IMR-90 (cell line): ENCODE results near the gene LPAR5. TPM values are rescaled to one million over a fixed set of nuclear protein-coding genes. Genes with fewer than 3 reads are reported as not detected.

Source experiments
- ATAC-seq: fragments of 200-7000 bp; cut with Tn5 transposase; 2 replicates; pipeline ENCODE4 v1.9.1; 2020; ENCODE audit warnings: low read depth, mild to moderate bottlenecking, moderate library complexity
- BruUV-seq: library from RNA; stranded (reverse); fragments of 400-500 nt; replicated peaks from 2 replicates; lab custom pipeline; 2021; lab: Mats Ljungman, UMichigan
- CTCF ChIA-PET: fragments of 300-600 bp; formaldehyde crosslinking; extraction: SDS; loops from one replicate; lab custom pipeline; 2021; ENCODE audit warnings: antibody characterized with exemption; lab: Yijun Ruan, JAX
- POLR2A ChIA-PET: fragments of 300-600 bp; sonication (Branson Sonifier 250); formaldehyde crosslinking; loops from one replicate; lab custom pipeline; 2022; ENCODE audit warnings: antibody characterized with exemption; ENCODE audit not compliant: unreplicated experiment; lab: Charles Lee
- DNase-seq: peaks from one replicate; pipeline ENCODE4 v3.0.0; 2013
- H2AFZ ChIP-seq: replicated peaks from 2 replicates; pipeline ENCODE3; 2013; ENCODE audit warnings: low read length, mild to moderate bottlenecking; ENCODE audit not compliant: poor library complexity
- H2AK5ac ChIP-seq: 2 replicates; pipeline ENCODE4 v1.6.1; 2013; ENCODE audit warnings: low read depth, low read length, inconsistent platforms
- H2AK9ac ChIP-seq: replicated peaks from 2 replicates; pipeline ENCODE3; 2013; ENCODE audit warnings: mild to moderate bottlenecking, low read depth, low read length, moderate library complexity; ENCODE audit not compliant: poor library complexity
- H2BK120ac ChIP-seq: 2 replicates; pipeline ENCODE4 v1.6.1; 2013; ENCODE audit warnings: low read depth, low read length, inconsistent platforms
- H2BK15ac ChIP-seq: 3 replicates; pipeline ENCODE4 v1.6.1; 2013; ENCODE audit warnings: low read depth, low read length, inconsistent platforms
- H2BK20ac ChIP-seq: 2 replicates; pipeline ENCODE4 v1.6.1; 2013; ENCODE audit warnings: low read depth, mild to moderate bottlenecking, inconsistent platforms, low read length, moderate library complexity
- H2BK5ac ChIP-seq: 2 replicates; pipeline ENCODE4 v1.6.1; 2013; ENCODE audit warnings: mild to moderate bottlenecking, low read depth, low read length, inconsistent platforms; ENCODE audit not compliant: poor library complexity, severe bottlenecking
- H3K14ac ChIP-seq: replicated peaks from 2 replicates; pipeline ENCODE4 v1.6.1; 2013; ENCODE audit warnings: low read depth, low read length, inconsistent platforms
- H3K18ac ChIP-seq: 2 replicates; pipeline ENCODE4 v1.6.1; 2013; ENCODE audit warnings: low read depth, low read length, control low read depth
- H3K23ac ChIP-seq: 2 replicates; pipeline ENCODE4 v1.6.1; 2013; ENCODE audit warnings: low read depth, low read length, inconsistent platforms
- H3K27ac ChIP-seq: 2 replicates; pipeline ENCODE4 v1.5.1; 2013; ENCODE audit warnings: mild to moderate bottlenecking, control low read depth, low read length; ENCODE audit not compliant: insufficient read depth
- H3K27me3 ChIP-seq: 2 replicates; pipeline ENCODE4 v1.6.1; 2013; ENCODE audit warnings: low read length; ENCODE audit not compliant: control insufficient read depth, insufficient read depth
- H3K36me3 ChIP-seq: 2 replicates; pipeline ENCODE4 v1.6.1; 2013; ENCODE audit warnings: low read length, mixed read lengths; ENCODE audit not compliant: control insufficient read depth, insufficient read depth
- H3K4ac ChIP-seq: 2 replicates; pipeline ENCODE4 v1.6.1; 2013; ENCODE audit warnings: low read depth, low read length, inconsistent platforms
- H3K4me1 ChIP-seq: 2 replicates; pipeline ENCODE4 v1.6.1; 2013; ENCODE audit warnings: low read length, mixed read lengths; ENCODE audit not compliant: control insufficient read depth, insufficient read depth
- H3K4me2 ChIP-seq: 2 replicates; pipeline ENCODE4 v1.6.1; 2013; ENCODE audit warnings: low read depth, mild to moderate bottlenecking, control low read depth, low read length, moderate library complexity
- H3K4me3 ChIP-seq: 2 replicates; pipeline ENCODE4 v1.5.1; 2013; ENCODE audit warnings: low read depth, mild to moderate bottlenecking, control low read depth, low read length, moderate library complexity; ENCODE audit not compliant: insufficient read depth
- H3K56ac ChIP-seq: 2 replicates; pipeline ENCODE4 v1.6.1; 2013; ENCODE audit warnings: low read length, inconsistent platforms; ENCODE audit not compliant: insufficient read depth; ENCODE audit errors: extremely low read depth
- H3K79me1 ChIP-seq, 2 experiments: 2 replicates each; pipeline ENCODE4 v1.6.1; 2013; ENCODE audit warnings: low read length in 2 of 2, inconsistent platforms in 1 of 2, low read depth in 1 of 2
- H3K9ac ChIP-seq: 2 replicates; pipeline ENCODE4 v1.6.1; 2013; ENCODE audit warnings: low read depth, low read length, control low read depth
- H3K9me1 ChIP-seq: 2 replicates; pipeline ENCODE4 v1.6.1; 2013; ENCODE audit warnings: low read length, inconsistent platforms; ENCODE audit not compliant: insufficient read depth
- H3K9me3 ChIP-seq: 2 replicates; pipeline ENCODE4 v1.6.1; 2013; ENCODE audit warnings: low read length; ENCODE audit not compliant: control insufficient read depth, insufficient read depth
- H4K20me1 ChIP-seq: 2 replicates; pipeline ENCODE4 v1.6.1; 2013; ENCODE audit warnings: low read length, inconsistent platforms; ENCODE audit not compliant: insufficient read depth
- H4K5ac ChIP-seq: 2 replicates; pipeline ENCODE4 v1.6.1; 2013; ENCODE audit warnings: mild to moderate bottlenecking, low read depth, low read length, control low read depth
- H4K8ac ChIP-seq, 2 experiments: 2 replicates each; pipeline ENCODE4 v1.6.1; 2013; ENCODE audit warnings: low read depth in 2 of 2, low read length in 2 of 2, control low read depth in 1 of 2, inconsistent platforms in 1 of 2
- H4K91ac ChIP-seq: 2 replicates; pipeline ENCODE4 v1.6.1; 2013; ENCODE audit warnings: low read depth, low read length, inconsistent platforms; ENCODE audit not compliant: insufficient read depth
- CTCF ChIP-seq: conservative IDR thresholded peaks from 2 replicates; pipeline ENCODE4 v1.5.1; 2012; ENCODE audit warnings: mild to moderate bottlenecking, low read depth, low read length, improper control_type of control experiment
- ELK1 ChIP-seq: fragments of 150-350 bp; IDR thresholded peaks from 2 replicates; pipeline ENCODE4 v1.6.1; 2016; ENCODE audit warnings: low read depth, mild to moderate bottlenecking, low read length, moderate library complexity, borderline replicate concordance
- MAZ ChIP-seq: IDR thresholded peaks from 2 replicates; pipeline ENCODE4 v1.6.1; 2012; ENCODE audit warnings: low read depth, mild to moderate bottlenecking, low read length, improper control_type of control experiment, moderate library complexity, borderline replicate concordance
- MXI1 ChIP-seq: IDR thresholded peaks from 2 replicates; pipeline ENCODE4 v1.6.1; 2012; ENCODE audit warnings: low read depth, mild to moderate bottlenecking, low read length, moderate library complexity, borderline replicate concordance
- POLR2A ChIP-seq: IDR thresholded peaks from 2 replicates; pipeline ENCODE4 v1.6.1; 2012; ENCODE audit warnings: mild to moderate bottlenecking, low read depth, low read length
- USF2 ChIP-seq: fragments of 150-350 bp; IDR thresholded peaks from 2 replicates; pipeline ENCODE4 v1.6.1; 2017; ENCODE audit warnings: mild to moderate bottlenecking, antibody characterized with exemption, low read length, low read depth
- WGBS, 2 experiments: methylation state at CpG; one replicate each; pipeline versions ENCODE4 v1.1.5 to v1.1.7; 2013; ENCODE audit warnings: missing lambda C conversion rate in 2 of 2; ENCODE audit not compliant: insufficient read length in 1 of 2; ENCODE audit errors: extremely low coverage in 2 of 2; 5-methylcytosine and 5-hydroxymethylcytosine counted together
- dilution Hi-C: fragments of 300-500 bp; cut with HindIII; formaldehyde crosslinking; loops from one replicate; pipeline ENCODE4 v1.14.3; 2018; ENCODE audit warnings: low sequenced_read_pairs; ENCODE audit not compliant: unreplicated experiment
- in situ Hi-C: fragments of 300-500 bp; cut with MboI; formaldehyde crosslinking; loops from 3 replicates; pipeline ENCODE4 v1.14.3; 2019; ENCODE audit warnings: low sequenced_read_pairs, inconsistent platforms, mixed read lengths
- intact Hi-C: fragments of 100-400 bp; cut with micrococcal nuclease; formaldehyde crosslinking; loops from 2 replicates; pipeline ENCODE4 v1.10.0; 2022
- polyA plus RNA-seq, 3 experiments: library from polyadenylated mRNA; depleted of rRNA; stranded (reverse); fragments of >200 nt; gene quantifications; 2 replicates each; pipeline ENCODE4 v1.2.3, GENCODE V29; 2012; ENCODE audit warnings: low replicate concordance in 1 of 3
- total RNA-seq: library from RNA; depleted of rRNA; stranded (reverse); fragments of >200 nt; gene quantifications from 2 replicates; pipeline ENCODE4 v1.2.3, GENCODE V29; 2012

LPAR5 gene
- total and polyA plus RNA-seq, 2 of the 4 experiments (the other 2 are of a cell fraction) = not detected

- Histone ChIP-seq H3K9ac (peak overlapping the region; percentile 37), H4K20me1 (no peaks in the 10 kb centered on the region), H3K9me3 (no peaks in the 10 kb centered on the region), H3K14ac (peak overlapping the region; percentile 92), H3K9me1 (peaks cover 24% of the 10 kb centered on the region), H2AK5ac (peak overlapping the region; percentile 72; the same call in 1 of the 2 replicates), H3K27ac (peak overlapping the region; percentile 88), H3K4me1 (peaks cover 23% of the 10 kb centered on the region), H3K56ac (peak overlapping the region; percentile 33), H2BK120ac (peak overlapping the region; percentile 91), H2AK9ac (peak overlapping the region; percentile 75), H2AFZ (peak overlapping the region; percentile 94), H4K5ac (peak overlapping the region; percentile 96), H3K4me3 (no peak overlapping the region), H2BK20ac (peak overlapping the region; percentile 54), H3K79me1 (peaks cover 0 to 7% of the 10 kb centered on the region in 2 experiments; a peak in 1 of 4 replicates), H4K8ac (peak overlapping the region; percentile 90 to 96), H3K18ac (peak overlapping the region; percentile 65), H3K4me2 (peak overlapping the region; percentile 44), H3K36me3 (no peaks in the 10 kb centered on the region), H3K27me3 (no peaks in the 10 kb centered on the region), H3K23ac (peak overlapping the region; percentile 61), H2BK15ac (peak overlapping the region; percentile 48; the same call in 2 of the 3 replicates), H3K4ac (peak overlapping the region; percentile 95), H2BK5ac (peak overlapping the region; percentile 91), H4K91ac (peak overlapping the region; percentile 93)
- in situ Hi-C loops = loop anchor here (10.0 kb wide), 1 partner anchor 211 kb away; the partner anchor contains the start of genes GPR162 and P3H3
- ChIA-PET CTCF (interaction anchor here (1.0 kb wide), 1 partner anchor 16 kb away, joined by 4 read pairs; no protein-coding TSS in a partner anchor), POLR2A (interaction anchor here (1.1 kb wide), 1 partner anchor 76 kb away, joined by 8 read pairs; no protein-coding TSS in a partner anchor)
- dilution Hi-C loops = no loop called here
- intact Hi-C loops = loop anchor here (10.0 kb wide), 1 partner anchor 151 kb away; the partner anchor contains the start of gene PTMS
- no TSS peak for BruUV-seq
- WGBS, 2 experiments = 6% methylated on average over 2 of the region's 21 CpGs; no CpG with 5 or more reads in 1 of the 2 experiments
- ATAC-seq (peak; percentile 83), DNase-seq (peak; percentile 99)
- peak; percentile 57; the same call in 1 of the 2 replicates for TF ChIP-seq USF2
- TF ChIP-seq MAZ = peak; percentile 87
- peak; percentile 52; the same call in 1 of the 2 replicates for TF ChIP-seq MXI1
- no peak for TF ChIP-seq ELK1
- no peak for TF ChIP-seq POLR2A
- 0 out of 2 replicates have a peak, but pooled peaks have one; percentile 8 for TF ChIP-seq CTCF
Measured at GRCh38 chr12:6613776-6614512, 21.8 kb downstream of the LPAR5 start.
